GM13977 (cell line): ENCODE measurements around the gene SZRD1.

Experiments used
- DNase-seq: peaks from one replicate; pipeline ENCODE4 v3.0.0; 2012; ENCODE audit warnings: low spot score
- in situ Hi-C: fragments of 300-500 bp; cut with MboI; formaldehyde crosslinking; loops from one replicate; pipeline ENCODE4 v1.12.0; 2022; ENCODE audit warnings: low sequenced_read_pairs, low pct_unique_long_range_greater_than_20kb, mixed read lengths, inconsistent platforms; ENCODE audit not compliant: unreplicated experiment
- TF ChIP-seq, protein P1 (sequence below): IDR thresholded peaks from 2 replicates; pipeline ENCODE4 v1.5.1; 2012; ENCODE audit warnings: mild to moderate bottlenecking, control low read depth; ENCODE audit not compliant: insufficient read depth; ENCODE audit errors: extremely low read depth, missing control alignments

Gene SZRD1

DNA sequence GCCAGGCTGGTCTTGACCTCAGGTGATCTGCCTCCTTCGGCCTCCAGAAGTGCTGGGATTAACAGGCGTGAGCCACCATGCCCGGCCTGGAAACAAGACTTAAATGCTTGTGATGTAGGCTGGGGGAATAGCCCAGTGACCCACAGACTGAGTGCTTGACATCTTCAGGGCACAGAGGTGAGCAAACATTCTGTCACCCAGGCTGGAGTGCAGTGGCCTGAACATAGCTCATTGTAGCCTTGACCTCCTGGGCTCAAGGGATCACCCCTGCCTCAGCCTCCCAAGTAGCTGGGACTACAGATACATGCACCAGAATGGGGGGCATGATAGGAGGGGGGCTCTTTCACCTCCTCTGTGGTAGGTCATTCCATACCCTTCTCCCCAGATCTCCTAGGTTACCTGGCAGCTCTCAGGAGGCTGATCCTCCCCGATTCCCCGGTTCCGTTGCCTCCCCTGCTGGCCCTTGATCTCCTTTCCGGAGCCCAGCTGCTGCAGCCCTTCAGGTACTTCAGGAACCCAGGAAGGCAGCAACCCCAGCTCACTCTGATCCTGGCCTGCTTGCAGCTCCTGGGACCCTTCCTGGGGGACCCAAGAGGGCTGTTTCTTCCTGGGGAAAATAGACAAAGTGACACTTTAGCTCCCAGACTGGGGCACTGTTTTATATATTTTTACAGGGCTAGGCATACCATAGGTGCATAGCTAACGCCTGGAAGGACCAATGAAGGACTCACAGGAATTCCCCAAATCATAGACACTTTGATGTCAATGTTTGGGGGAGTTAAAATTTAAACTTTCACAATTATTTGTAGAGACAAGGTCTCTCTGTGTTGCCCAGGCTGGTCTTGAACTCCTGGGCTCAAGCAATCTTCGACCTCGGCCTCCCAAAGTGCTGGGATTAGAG, 58.3 kb downstream of the SZRD1 start:
- DNase-seq, result no peak
- TF ChIP-seq, protein P1, sequence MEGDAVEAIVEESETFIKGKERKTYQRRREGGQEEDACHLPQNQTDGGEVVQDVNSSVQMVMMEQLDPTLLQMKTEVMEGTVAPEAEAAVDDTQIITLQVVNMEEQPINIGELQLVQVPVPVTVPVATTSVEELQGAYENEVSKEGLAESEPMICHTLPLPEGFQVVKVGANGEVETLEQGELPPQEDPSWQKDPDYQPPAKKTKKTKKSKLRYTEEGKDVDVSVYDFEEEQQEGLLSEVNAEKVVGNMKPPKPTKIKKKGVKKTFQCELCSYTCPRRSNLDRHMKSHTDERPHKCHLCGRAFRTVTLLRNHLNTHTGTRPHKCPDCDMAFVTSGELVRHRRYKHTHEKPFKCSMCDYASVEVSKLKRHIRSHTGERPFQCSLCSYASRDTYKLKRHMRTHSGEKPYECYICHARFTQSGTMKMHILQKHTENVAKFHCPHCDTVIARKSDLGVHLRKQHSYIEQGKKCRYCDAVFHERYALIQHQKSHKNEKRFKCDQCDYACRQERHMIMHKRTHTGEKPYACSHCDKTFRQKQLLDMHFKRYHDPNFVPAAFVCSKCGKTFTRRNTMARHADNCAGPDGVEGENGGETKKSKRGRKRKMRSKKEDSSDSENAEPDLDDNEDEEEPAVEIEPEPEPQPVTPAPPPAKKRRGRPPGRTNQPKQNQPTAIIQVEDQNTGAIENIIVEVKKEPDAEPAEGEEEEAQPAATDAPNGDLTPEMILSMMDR, result no peak
- in situ Hi-C loops, result no loop called here

DNA sequence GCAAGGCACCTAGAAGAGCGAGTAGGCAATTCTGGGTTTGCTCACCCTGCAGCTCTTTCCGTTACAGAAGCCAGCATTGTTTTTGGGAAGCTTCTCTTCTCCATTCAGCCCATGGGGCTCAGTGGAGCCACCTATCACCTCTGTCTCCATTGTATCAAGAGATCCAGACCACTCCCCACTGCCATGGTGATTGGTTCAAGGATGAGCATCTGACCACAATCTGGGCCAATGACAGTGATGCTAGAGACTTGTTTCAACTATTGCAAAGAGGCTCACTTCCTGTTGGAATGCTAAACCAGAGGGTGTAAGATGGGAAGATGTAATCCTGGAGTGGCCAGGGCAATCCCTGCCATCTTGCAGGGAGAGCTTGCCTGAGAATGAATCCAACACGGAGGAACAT, 63.6 kb downstream of the SZRD1 start:
- no peak for DNase-seq
- in situ Hi-C loops, result no loop called here
- TF ChIP-seq, protein P1, result no peak

DNA sequence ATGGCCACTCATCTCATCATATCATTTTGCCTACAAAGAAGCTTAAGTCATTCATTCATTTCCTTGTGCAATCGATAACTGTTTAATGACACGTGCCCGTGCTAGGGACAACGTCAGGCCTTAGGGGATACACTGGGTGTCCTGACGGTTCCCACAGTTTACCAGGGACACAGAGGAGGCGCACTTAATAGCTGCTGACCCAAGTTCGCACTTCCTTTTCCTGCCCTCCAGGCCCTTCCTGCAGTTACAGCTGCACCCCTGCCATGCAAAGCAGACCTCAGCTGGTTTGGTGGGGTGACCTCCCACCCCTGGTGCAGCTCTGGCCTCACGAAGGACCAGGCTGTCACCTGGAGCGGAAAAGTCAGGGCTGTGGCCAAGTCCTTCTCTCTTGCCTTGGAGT, 66.0 kb downstream of the SZRD1 start:
- TF ChIP-seq, protein P1, result no peak
- in situ Hi-C loops, result no loop called here
- DNase-seq, result no peak

DNA sequence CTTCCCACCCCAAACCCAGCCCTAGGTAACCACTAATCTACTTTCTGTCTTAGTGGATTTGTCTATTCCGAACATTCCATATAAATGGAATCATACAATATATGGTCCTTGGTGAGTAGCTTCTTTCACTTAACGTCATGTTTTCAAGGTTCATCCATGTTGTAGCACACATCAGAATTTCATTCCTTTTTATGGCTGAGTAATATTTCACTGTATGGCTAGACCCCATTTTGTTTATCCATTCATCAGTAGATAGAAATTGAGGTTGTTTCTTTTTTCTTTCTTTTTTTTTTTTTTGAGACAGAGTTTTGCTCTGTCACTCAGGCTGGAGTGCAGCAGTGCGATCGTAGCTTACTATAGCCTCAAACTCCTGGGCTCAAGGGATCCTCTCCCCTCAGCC, 67.0 kb downstream of the SZRD1 start:
- no peak for DNase-seq
- TF ChIP-seq, protein P1, result no peak
- in situ Hi-C loops, result no loop called here

DNA sequence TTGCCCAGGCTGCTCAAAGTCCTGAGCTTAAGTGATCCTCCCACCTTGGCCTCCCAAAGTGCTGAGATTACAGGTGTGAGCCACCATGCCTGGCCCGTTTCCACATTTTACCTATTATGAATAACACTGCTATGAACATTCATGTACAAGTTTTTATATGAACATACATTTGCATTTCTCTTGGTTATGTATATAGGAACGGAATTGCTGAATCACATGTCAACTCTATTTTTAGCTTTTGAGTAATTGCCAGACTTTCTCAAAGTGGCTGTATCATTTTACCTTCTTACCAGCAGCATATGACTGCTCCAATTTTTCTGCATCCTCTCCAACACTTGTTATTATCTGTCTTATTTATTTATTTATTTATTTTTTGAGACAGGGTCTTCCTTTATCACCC, 67.5 kb downstream of the SZRD1 start:
- TF ChIP-seq, protein P1, result no peak
- in situ Hi-C loops, result no loop called here
- DNase-seq, result no peak

DNA sequence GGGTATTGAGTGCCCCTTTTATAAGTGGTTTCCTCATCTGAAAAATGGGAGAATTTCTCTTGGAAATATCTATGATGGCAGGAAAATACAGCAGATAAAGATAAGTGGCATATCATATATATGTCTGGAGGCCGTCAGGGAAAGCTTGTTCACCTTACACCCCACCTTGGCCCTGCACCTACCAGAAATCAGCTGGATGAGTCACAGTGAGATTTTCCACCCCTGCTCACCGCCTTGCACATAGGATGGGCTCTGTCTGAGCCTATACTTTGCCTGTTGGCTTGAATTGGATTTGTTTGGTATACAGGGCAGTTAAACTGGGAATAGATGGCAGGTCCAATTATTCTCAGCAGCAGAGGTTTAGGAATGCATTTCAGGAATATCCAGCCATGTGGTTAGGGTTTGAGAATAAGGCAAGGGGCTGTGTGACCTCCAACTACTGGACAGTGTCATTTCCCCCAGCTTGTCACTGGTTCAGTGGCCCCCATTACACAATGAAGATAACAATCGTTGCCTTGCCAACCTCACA, 70.0 kb downstream of the SZRD1 start, which contains the start of gene SPATA21:
Gene SPATA21, minus strand, starts transcription at position 479 of the 529 bp plus-strand sequence. CDS start 6,053 bp downstream, outside the sequence.
- TF ChIP-seq, protein P1, result no peak
- no peak for DNase-seq
- in situ Hi-C loops, result no loop called here
